Measurements from ENCODE around the gene MMP25. TPM values are rescaled to one million over a fixed set of nuclear protein-coding genes. Genes with fewer than 3 reads are reported as not detected.

The MMP25 gene
- total RNA-seq, 1 experiment from 2014 or later: 49.0 TPM

DNA sequence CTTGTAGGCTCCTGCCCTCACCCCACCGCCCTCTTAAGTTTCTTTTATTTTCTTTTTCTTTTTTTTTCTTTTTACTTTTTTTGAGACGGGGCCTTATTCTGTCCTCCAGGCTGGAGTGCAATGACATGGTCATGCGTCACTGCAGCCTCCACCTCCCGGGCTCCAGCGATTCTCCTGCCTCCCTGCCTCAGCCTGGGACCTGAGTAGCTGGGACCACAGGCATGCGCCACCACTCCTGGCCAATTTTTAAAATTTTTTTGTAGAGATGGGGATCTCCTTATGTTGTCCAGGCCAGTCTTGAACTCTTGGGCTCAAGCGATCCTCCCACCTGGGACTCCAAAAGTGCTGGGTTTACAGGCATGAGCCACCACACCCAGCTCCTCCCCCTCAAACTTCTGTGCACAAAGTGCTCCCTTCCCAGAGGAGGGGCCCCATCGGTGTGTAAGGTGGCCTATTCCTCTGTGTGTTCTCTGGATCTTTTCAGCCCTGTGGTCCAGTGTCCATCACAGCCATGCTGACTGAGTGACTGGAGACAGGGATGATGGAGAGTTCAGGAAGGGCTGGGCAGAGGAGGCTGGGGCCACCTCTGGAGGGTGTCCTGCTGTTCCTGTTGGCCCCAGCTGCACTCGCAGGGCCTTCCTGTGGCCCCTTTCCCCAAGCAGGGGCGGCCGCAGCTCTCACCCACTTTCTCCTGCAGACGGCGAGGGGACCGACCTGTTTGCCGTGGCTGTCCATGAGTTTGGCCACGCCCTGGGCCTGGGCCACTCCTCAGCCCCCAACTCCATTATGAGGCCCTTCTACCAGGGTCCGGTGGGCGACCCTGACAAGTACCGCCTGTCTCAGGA lies 10.2 kb downstream of the MMP25 start (continued):
- TF ChIP-seq, protein P1, sequence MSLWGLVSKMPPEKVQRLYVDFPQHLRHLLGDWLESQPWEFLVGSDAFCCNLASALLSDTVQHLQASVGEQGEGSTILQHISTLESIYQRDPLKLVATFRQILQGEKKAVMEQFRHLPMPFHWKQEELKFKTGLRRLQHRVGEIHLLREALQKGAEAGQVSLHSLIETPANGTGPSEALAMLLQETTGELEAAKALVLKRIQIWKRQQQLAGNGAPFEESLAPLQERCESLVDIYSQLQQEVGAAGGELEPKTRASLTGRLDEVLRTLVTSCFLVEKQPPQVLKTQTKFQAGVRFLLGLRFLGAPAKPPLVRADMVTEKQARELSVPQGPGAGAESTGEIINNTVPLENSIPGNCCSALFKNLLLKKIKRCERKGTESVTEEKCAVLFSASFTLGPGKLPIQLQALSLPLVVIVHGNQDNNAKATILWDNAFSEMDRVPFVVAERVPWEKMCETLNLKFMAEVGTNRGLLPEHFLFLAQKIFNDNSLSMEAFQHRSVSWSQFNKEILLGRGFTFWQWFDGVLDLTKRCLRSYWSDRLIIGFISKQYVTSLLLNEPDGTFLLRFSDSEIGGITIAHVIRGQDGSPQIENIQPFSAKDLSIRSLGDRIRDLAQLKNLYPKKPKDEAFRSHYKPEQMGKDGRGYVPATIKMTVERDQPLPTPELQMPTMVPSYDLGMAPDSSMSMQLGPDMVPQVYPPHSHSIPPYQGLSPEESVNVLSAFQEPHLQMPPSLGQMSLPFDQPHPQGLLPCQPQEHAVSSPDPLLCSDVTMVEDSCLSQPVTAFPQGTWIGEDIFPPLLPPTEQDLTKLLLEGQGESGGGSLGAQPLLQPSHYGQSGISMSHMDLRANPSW (CRISPR knock-in tag; conservative IDR thresholded peaks at IDR 0.05; ENCODE audit: low read depth): no peak
- no peak for TF ChIP-seq CBFB (CRISPR knock-in tag; IDR thresholded peaks at IDR 0.05; ENCODE audit: low read depth)

- H3K27ac Mint-ChIP-seq: no peak overlapping the region
- peak overlapping the region; percentile 20; the same call in 1 of the 2 replicates for H3K4me3 Mint-ChIP-seq
- H3K4me1 Mint-ChIP-seq: peaks cover 26% of the 10 kb centered on the region
- DNase-seq (ENCODE audit: low spot score) (no peak), ATAC-seq (no peak)
- CTCF ChIA-PET: interaction anchor here (0.9 to 3.6 kb wide), 26 partner anchors 8 to 117 kb away, joined by 3 to 109 read pairs (median 19); partner anchors contain the start of genes BICDL2, KREMEN2, MMP25 and PAQR4
- POLR2A ChIA-PET: interaction anchor here (1.3 to 3.2 kb wide), 5 partner anchors 26 to 54 kb away, joined by 5 to 29 read pairs (median 8); partner anchors contain the start of gene ZSCAN10
- H3K36me3 Mint-ChIP-seq: peaks cover 7% of the 10 kb centered on the region
- 0 out of 2 replicates have a peak, but pooled peaks cover 1% of the 10 kb centered on the region for H3K9me3 Mint-ChIP-seq
- TF ChIP-seq KAT7 (CRISPR knock-in tag; IDR thresholded peaks at IDR 0.05; ENCODE audit: borderline replicate concordance) (no peak), ZNF121 (CRISPR knock-in tag; IDR thresholded peaks at IDR 0.05) (peak; percentile 55), ERG (CRISPR knock-in tag; IDR thresholded peaks at IDR 0.05) (no peak), RORB (CRISPR knock-in tag; IDR thresholded peaks at IDR 0.05) (no peak), ZNF219 (CRISPR knock-in tag; IDR thresholded peaks at IDR 0.05; ENCODE audit: borderline replicate concordance) (no peak)
- TF ChIP-seq, protein P2, sequence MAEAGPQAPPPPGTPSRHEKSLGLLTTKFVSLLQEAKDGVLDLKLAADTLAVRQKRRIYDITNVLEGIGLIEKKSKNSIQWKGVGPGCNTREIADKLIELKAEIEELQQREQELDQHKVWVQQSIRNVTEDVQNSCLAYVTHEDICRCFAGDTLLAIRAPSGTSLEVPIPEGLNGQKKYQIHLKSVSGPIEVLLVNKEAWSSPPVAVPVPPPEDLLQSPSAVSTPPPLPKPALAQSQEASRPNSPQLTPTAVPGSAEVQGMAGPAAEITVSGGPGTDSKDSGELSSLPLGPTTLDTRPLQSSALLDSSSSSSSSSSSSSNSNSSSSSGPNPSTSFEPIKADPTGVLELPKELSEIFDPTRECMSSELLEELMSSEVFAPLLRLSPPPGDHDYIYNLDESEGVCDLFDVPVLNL (CRISPR knock-in tag; IDR thresholded peaks at IDR 0.05; ENCODE audit: borderline replicate concordance, low read depth): no peak
- TF ChIP-seq, protein P3, sequence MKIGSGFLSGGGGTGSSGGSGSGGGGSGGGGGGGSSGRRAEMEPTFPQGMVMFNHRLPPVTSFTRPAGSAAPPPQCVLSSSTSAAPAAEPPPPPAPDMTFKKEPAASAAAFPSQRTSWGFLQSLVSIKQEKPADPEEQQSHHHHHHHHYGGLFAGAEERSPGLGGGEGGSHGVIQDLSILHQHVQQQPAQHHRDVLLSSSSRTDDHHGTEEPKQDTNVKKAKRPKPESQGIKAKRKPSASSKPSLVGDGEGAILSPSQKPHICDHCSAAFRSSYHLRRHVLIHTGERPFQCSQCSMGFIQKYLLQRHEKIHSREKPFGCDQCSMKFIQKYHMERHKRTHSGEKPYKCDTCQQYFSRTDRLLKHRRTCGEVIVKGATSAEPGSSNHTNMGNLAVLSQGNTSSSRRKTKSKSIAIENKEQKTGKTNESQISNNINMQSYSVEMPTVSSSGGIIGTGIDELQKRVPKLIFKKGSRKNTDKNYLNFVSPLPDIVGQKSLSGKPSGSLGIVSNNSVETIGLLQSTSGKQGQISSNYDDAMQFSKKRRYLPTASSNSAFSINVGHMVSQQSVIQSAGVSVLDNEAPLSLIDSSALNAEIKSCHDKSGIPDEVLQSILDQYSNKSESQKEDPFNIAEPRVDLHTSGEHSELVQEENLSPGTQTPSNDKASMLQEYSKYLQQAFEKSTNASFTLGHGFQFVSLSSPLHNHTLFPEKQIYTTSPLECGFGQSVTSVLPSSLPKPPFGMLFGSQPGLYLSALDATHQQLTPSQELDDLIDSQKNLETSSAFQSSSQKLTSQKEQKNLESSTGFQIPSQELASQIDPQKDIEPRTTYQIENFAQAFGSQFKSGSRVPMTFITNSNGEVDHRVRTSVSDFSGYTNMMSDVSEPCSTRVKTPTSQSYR (CRISPR knock-in tag; IDR thresholded peaks at IDR 0.05): no peak
- peaks cover 3% of the 10 kb centered on the region; the same call in 1 of the 2 replicates for H3K27me3 Mint-ChIP-seq (ENCODE audit: low read depth)
These were observed 11.1 kb downstream of the MMP25 start for GRCh38 chr16:3057181-3058138.

Measured in WTC11 (cell line).